C4-2B (cell line): Measurements from ENCODE around the gene MGST2.

ENCODE experiments used
- CTCF ChIP-seq: fragments of 450-650 bp; conservative IDR thresholded peaks from 2 replicates; pipeline ENCODE4 v1.5.1; 2017; ENCODE audit warnings: mild to moderate bottlenecking
- ZFX ChIP-seq: fragments of 450-650 bp; IDR thresholded peaks from 2 replicates; pipeline ENCODE4 v1.6.1; 2017

- no peak for TF ChIP-seq CTCF
- TF ChIP-seq ZFX = no peak
These were observed 53.2 kb downstream of the MGST2 start for GRCh38 chr4:139718833-139719232.
